ENCODE measurements around the gene C1QTNF1.
A peak's percentile ranks its signal among the peaks of the same experiment; 100 is the strongest.
"Not testable (repeated sequence)": the region's sequence is repeated elsewhere in the genome, so short reads cannot be mapped to it uniquely, and the experiment has no call there.

The C1QTNF1 gene

DNA sequence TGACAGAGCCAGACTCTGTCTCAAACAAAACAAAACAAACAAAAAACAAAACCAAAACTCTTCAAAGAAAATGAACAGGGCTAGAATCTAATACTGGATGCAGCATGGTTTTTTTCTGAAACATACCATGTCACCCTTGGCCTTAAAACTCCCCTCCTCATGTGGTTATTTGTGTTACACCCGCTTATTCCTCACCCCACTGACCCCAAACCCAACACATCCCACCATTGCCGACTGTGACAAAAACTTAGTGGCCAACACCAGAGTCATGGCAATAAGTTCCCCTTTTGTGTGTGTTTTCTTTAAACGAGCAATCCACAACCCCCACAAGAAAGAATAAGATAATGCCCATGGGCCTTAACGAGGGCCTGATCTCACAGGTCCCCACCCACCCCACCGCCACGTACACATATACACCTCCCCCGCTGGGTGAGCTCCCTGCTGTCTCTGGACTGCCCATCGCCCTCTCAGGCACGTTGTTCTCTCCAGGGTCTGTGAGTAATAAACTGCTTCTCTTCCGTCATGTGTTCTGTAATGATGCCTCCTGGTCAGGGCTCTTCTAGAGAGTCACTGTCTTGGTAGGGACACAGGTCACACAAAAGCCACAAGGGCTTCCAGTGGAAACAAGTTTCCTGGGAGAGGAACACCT lies 33.9 kb downstream of the C1QTNF1 start:
- DNase-seq: no peak

DNA sequence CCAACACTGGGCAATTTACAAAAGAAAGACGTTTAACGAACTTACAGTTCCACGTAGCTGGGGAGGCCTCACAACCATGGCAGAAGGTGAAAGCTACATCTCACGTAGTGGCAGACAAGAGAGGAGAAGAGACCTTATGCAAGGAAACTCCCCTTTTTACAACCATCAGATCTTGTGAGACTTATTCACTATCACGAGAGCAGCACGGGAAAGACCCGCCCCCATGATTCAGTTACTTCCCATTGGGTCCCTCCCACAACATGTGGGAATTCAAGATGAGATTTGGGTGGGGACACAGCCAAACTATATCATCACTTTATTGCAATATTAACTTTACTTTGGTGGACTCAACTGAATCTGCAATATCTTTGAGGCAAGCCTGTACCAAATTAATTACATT lies 38.7 kb downstream of the C1QTNF1 start:
- no peak for DNase-seq

DNA sequence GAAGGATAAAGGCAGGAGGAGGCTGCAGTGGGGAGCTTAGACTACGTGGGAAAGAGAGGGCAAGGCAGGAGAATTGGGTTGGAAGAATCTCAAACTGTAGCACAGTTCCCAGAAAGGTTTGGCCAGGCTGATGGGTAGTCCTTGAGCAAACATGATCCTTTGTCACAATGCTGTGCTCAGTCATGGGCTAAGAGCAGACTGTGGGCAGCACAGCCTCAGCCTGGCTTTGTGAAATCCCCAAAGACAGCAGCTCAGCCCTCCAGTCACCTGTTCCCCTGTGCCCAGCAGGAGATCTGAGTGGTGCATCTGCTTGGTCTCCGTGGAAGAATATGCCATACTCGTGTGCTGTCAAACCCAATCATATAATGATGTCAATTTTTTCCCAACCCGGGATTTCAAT lies 40.1 kb downstream of the C1QTNF1 start:
- no peak for DNase-seq

DNA sequence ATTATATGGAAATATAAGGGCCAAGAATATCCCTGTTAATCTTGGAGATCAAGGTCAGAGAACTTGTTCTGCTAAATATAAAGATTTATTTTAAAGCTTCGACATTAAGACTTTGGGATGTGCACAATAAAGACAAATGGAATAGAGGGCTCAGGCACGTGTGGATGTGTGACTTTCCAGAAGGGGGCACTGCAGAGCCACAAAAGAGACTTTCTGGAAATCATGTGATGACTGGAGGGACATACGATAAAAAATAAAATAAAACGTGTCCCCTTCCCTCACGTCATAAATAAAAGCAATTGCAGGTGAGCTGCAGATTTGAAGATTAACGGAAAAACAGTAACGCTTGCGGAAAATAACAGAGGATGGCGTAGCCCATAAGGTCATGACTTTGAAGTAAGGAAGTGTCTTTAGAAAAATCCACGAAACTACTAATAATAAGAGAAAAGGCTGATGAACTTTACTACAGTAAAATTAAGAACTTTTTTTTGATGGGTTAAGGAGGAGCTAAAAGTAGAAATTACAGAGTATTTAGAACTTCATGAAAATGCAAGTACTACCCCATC lies 41.2 kb downstream of the C1QTNF1 start:
- peak; percentile 11 for DNase-seq

DNA sequence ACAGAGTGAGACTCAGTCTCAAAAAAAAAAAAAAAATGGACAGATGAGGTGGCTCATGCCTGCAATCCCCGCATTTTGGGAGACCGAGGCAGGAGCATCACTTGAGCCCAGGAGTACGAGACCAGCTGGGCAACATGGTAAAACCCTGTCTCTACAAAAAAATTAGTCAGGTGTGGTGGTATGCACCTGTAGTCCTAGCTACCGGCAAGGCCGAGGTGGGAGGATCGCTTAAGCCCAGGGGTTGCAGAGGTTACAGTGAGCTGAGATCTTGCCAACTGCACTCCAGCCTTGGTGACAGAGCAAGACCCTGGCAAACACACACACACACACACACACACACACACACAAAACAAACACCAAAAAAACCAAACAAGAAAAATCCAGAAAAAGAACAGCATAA lies 43.0 kb downstream of the C1QTNF1 start:
- no peak for DNase-seq

DNA sequence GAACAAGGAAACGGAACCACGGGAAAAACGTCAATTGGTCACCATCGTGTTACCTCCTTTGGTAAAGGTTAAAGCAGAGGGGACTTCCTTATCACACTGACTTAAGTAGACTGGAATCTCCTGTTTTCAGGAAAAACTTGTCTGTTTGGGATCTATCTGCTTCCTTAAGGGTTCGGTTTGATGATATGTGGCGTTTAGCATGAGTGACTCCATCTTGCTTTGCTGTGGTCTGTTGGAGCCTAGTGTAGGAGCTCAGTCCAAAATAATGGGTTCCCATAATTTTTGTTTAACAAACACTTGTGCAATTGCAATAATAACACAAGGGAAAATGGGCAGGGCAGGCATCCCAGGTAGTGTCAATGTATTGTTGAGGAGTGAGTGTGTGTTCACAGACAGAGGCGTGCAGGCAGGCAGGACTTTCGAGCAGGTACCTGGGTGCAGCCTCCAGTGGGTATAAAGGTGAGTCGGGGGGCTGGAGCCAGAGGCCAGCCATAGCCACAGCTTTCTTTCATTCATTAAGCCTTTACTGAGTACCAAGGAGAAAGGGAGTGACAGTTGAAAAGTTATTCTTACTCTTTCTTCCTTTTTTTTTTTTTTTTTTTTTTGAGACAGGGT lies 46.4 kb downstream of the C1QTNF1 start:
- DNase-seq: no peak

DNA sequence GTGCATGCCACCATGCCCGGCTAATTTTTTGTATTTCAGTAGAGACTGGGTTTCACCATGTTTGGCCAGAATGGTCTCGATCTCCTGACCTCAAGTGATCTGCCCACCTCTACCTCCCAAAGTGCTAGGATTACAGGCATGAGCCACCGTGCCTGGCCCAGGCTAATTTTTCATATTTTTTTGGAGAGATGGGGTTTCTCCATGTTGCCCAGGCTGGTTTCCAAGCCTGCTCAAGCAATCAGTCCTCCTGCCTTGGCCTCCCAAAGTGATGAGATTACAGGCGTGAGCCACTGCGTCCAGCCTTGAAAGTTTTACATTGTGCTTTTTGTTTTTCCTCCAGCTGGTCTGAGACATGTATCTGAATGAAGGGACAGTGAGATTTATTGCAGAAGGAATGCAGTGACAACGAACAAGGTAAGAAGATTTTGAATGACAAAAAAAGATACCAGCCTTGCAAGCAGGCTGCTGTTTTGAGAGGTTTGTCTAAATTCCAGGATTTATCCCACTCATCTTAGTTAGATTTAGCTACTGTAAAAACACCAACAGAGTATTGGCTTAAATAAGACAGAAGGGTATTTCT lies 47.3 kb downstream of the C1QTNF1 start:
- DNase-seq: no peak

DNA sequence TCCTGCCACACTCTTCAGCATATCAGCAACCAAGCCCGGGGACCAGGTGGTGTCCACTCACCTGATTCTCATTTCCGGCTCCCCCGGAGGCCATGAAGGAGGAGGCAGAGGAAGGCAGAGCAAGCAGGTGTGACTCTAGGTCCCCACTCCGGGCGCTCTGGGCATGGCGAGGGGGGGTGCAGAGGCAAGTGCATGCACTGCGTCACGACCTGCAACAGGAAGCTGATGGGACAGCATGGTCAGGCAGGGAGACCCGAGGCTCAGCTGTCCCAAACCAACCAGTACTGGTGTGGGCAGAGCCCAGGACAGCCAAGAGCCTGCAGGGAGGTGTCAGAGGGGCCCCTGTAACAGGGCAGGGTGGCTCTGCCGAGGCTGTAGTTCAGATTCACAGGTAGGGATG lies 48.6 kb downstream of the C1QTNF1 start:
- DNase-seq: no peak

DNA sequence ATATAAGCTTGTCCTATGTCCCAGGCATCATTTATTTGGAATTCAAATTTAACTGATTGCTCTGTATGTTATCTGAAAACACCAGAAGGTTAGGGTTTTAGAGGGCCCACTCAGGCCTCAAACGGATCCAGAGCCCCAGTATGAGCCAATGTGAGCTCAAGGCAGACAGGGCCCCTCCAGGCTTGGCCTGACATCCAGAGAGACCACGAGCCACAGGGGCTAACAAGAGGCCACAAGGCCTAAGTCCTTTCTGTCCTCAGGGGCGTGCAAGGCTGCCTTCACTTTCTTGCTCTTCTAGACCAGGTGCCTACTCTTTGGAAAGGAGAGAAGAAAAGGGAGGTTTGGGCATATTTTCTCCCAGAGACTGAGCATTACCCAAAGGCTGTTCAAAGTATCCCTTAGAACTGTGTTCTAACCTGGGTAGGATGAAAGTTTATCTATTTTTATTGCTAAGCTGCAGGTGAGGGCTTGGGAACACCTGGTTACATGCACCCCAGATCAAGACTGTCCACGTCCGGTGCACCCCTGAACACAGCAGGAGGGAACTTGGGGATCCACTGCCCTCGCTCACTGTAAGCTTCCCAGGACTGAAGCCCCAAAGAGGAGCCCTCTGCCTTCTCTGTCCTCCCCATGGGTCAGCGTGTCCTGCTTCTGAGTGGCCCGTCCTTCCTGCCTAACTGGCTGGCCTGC lies 49.2 kb downstream of the C1QTNF1 start:
- DNase-seq: no peak

DNA sequence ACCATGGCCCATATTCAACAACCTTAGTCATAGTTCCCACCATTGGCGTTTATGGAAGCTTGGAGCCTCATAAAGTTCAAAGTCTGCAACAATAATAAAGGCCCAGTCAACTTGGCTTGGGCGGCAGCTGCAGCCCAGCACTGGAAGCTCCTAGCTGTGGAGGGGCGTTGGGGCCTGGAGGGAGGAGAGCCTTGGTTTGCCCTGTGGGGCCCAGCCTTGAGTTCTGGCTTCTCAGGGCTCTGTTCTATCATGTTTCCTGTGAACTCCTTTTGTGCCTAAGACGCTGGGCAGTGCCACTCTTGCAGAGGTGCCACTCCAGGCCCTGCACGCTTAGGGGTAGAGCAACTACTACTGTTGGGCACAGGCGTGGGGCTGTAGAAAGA lies 49.7 kb downstream of the C1QTNF1 start:
- DNase-seq: no peak

DNA sequence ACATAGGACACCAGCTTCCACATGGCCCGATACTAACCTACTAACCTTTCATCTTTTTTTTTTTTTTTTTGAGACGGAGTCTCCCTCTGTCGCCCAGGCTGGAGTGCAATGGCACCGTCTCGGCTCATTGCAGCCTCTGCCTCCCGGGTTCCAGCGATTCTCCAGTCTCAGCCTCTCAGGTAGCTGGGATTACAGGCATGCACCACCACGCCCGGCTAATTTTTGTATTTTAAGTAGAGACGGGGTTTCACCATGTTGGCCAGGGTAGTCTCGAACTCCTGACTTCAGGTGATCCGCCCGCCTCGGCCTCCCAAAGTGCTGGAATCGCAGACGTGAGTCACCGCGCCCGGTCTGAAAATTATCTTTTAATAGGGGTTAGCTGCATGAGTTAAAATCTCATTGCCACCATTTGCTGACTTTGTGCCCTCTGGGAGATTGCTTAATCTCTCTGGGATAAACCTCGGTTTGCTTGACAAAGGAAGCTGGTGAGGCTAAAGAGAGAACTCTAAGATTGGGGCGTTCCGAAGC lies 50.2 kb downstream of the C1QTNF1 start:
- DNase-seq: not testable (repeated sequence)

DNA sequence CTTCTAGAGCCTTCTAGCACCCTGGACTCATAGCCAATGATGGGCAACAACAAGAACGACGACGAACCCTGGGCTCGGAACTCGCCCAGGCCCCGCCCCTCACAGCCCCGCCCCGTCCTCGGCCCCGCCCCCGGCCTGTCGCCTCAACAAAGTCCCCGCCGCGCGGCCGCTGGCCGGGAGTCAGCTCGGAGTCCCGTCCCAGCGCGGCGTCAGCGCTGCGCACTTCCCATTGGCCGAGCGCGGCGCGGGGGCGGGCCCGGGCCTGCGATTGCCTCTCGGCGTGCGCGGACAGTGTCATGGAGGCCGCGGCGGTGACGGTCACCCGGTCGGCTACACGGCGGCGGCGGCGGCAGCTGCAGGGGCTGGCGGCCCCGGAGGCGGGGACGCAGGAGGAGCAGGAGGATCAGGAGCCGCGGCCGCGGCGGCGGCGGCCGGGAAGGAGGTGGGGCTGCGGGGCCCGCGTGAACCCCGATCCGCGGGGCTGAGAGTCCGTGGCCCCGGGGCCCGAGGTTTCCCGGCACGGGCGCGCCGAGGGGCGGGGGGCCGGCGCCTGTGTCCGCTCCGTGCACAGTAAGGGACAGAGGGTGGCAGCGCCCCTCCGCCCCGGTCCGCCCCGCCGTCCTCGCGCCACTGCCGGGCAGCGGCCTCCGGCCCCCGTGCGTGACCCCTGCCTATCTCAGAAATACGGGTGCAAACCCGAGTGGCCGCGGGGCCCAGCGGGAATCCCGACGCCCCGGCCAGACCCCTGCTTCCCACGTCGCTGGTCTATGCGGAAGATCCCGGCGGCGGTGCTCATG lies 50.9 kb downstream of the C1QTNF1 start, which contains the start of gene ENGASE:
ENGASE (plus strand) TSS at position 176 of the 797 bp plus-strand sequence; CDS start at position 297, 121 bp downstream.
- DNase-seq: peak; percentile 84

DNA sequence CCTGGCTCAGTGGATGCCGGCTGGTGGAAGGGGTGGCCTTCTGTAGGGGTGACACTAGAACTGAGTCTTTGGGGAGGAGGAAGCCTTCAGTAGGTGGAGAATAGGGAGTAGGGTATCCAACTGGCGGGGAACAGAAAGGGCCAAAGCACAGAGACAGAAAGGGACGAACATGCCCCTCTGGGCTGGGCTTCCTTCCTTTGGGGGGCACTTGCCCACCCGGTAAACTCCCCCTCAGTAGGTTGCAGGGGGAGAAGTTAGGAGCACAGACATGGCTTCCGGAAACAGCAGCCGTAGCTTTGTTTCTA lies 51.4 kb downstream of the C1QTNF1 start:
- DNase-seq: no peak

DNA sequence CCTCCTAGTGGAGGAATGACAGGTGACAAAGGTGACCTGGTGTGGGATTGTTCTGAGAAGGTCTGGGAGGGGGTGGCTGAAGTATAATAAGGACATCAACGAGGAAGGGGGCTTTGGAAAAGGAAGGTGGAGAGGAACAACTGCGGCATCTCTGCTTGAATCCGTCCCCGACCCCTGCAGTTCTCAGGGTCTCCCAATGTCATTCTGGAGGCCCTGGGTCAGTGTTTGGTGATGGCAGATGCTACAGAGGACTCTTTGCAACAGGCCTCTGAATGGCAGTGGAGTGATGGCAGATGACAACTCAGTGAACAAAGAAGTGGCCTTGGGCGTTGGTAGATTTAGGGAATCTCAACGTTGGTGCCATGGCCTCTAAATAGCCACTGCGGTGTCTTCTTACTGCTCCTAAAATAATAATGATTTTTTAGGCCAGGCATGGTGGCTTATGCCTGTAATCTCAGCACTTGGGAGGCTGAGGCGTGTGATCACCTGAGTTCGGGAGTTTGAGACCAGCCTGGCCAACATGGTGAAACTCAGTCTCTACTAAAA lies 52.0 kb downstream of the C1QTNF1 start:
- no peak for DNase-seq

DNA sequence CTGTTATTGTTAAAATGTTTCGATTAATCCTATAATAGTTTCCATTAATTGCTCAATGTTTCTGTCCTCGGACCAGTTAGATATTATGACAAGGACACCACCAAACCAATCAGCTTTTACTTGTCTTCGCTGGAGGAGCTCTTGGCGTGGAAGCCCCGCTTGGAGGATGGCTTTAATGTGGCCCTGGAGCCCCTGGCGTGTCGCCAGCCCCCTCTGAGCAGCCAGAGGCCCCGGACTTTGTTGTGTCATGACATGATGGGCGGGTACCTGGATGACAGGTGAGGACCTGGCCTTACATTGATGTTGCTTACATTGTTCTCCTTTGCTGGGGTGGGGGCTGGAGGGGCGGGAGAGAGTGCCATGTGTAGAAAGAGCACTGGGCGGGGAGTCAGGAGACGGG lies 53.6 kb downstream of the C1QTNF1 start:
- no peak for DNase-seq

DNA sequence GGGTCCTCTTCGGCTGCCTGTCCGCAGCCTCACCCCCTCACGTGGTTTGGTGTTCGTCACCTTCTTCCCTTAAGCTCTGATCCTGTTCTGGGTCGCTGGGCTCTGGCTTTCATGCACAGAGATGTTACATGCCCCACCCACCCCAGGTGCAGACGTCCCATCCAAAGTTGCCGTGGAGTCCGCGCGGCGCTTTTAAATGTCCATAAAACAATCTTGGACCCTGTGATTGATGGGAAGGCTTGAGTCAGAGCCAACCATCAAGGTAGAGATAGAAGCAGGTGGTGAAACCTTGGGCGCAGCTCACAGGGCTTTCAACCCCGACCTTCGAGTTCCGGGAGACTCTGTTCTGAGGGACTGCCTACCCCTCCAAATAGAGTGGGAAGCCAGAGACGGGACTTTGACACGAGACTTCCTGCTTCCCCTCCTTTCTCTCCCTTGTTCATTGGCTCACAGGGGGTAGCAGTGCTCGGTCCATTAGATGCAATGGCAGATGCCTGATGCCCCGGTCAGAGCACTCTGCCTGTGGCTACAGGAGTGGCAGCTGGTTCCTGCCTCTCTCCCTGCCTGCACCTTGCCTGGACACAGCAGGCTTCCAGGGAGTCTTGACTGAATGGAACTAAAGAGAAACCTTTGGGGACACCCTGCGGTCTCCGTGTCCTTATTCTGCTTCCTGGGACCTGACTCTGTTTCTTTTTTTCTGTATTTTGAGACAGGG lies 54.7 kb downstream of the C1QTNF1 start:
- no peak for DNase-seq

DNA sequence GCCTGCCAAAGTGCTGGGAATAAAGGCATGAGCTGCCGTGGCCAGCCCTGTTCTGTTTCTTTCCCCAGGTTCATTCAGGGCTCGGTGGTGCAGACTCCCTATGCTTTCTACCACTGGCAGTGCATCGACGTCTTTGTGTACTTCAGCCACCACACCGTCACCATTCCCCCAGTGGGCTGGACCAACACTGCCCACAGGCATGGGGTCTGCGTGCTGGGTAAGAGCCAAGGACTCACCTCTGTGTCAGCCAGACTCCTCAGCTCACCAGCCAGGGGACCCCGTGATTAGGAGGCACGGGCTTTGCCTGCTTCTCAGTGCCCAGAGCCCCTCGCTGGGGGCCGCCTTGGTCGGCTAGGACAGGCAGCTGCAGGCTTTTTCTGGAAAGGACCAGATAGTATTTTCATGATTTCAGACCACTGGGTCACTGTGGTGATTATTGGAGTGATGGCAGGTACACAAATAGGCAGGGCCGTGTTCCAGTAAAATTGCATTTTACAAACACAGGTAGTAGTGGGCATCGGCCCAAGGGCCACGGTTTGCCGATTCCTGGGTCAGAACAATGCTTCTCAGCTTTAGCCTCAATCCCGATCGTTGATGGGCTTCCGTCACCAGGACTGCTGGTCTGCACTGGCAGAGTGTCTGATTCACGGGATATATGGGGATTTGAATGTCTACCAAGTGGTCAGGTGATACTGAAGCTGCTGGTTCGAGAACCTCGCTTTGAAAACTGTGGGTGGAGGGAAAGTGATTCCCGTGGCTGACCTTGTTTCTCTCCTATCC lies 55.6 kb downstream of the C1QTNF1 start:
- no peak for DNase-seq

DNA sequence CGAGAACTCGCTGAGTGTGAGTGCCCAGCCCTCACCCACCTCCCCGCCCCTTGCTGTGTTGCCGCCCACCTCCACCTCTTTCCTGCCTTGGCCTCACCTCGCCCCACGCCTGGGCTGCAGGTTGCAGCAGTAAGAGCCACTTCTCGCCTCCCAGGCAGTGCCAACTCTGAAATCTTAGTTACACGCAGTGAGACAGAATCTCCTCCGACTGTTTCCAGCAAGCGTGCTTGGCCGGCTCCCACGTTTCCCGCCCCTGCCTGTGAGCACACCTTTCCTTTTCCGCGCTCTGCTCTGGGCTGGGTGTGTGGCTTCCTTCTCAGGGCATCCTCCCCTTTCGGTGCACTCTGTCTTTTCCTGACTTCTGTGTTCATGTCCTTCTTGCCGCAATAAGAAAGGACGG lies 56.4 kb downstream of the C1QTNF1 start:
- DNase-seq: no peak

DNA sequence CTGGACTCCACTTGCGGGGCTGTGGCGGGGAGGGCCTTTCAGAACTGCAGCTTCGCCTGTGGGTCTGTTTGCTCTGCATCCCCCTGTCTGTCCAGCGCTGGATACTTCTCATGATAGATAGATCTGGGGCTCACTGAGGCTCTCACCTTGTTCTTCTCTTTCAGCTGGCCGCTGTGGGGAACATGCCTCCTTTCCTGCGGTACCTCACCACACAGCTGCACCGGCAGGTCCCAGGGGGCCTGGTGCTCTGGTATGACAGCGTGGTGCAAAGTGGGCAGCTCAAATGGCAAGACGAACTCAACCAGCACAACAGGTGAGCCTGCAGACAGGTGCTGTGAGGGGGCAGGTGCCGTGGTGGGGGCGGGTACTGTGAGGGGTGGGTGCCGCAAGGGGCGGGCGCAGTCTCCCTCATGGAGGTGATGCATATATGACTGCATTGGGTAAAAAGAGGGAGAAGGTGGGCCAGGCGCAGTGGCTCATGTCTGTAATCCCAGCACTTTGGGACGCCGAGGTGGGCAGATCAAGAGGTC lies 56.9 kb downstream of the C1QTNF1 start:
- DNase-seq: no peak

DNA sequence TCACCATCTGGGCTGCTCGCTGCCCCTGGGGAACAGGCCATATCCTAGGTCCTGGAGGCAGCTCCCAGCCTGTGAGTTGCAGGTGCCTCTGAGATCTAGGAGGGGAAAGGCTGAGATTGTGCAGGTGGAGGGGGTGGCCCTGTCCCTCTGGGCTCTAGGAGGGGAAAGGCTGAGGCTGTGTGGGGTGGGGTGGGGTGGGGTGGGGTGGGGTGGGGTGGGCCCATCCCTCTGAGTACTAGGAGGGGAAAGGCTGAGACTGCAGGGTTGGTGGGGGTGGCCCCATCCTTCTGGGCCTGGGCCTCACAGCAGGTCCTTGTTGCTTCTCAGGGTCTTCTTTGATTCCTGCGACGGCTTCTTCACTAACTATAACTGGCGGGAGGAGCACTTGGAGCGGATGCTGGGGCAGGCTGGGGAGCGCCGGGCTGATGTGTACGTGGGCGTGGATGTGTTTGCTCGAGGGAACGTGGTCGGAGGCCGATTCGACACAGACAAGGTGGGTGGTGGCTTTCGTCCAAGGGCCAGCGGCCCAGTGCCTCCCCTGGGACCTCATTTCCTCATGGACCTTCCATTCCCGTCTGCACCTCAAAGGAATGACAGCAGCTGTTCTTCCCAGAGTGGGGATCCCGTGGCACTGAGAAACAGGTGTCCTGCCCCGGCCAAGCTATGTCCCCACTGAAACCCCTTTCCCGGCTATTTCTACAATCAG lies 57.8 kb downstream of the C1QTNF1 start:
- no peak for DNase-seq
